HG02763 (cell line): ENCODE results near the gene SLC6A1.

ENCODE experiments used
- ATAC-seq: cut with Tn5 transposase; IDR thresholded peaks from one replicate; pipeline ENCODE4 v1.9.1; 2021; ENCODE audit warnings: mild to moderate bottlenecking, moderate library complexity; ENCODE audit not compliant: unreplicated experiment

SLC6A1 gene

DNA sequence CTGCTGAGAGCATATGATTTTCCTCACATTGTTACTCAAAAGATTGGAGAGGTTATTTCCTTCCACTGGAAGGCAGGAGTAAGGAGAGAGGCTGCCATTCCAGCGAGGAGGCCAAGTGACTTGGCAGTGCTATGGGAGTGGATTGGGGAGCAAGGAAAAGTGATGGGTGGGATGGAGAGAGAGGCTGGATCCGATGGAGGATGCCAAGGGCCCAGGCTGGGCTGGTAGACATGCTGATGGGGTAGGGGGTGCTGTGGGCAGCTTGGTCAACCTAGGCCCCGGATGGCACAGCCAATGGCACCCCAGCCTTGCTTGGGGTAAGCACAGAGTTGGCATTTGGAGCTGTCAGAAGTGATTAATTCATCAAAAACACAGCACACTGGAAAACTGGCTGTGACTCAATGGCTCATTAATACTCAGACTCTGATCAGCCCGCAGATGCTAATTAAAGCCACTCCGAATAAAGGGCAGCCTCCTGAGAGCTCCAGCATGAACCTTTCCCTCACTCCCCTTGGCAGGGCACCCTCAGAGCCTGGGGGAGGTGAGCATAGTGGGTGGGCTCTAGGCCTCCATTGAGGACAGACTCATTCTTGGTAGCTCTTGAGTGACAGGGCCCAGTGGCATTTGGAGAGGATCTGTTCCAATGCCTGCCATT lies 22.1 kb upstream of the SLC6A1 start:
- no peak for ATAC-seq

DNA sequence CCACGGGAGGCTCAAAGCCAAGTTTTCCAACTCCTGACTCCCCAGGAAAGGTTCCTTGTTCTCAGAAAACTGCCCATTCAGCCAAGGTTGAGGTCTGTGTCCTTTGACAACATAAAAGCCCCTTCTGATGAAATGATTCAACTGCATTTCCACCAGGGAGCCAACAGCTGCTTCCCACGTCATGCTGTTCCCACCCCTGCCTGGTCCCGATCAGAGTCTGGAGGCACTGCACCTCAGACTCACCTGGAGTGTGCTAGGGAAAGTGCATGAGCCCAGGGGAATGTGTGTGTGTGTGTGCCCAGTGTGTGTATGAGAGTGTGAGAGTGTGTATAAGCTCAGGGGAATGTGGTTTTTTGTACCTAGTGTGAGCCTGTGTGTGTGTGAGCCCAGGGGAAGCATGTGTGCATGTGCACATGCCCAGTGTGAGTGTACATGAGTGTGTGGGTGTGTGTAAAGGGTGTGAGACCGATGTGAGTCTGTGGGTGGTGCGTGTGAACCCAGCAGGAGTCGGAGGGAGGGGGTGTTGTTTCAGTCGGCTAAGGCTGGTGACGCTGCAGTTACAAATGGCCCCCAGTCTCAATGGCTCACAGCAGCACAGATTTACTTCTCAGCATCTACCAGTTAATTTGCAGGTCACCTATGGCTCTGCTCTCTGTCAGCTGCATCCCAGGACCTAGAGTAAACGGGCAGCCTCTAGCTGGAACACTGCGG lies 20.3 kb upstream of the SLC6A1 start:
- no peak for ATAC-seq

DNA sequence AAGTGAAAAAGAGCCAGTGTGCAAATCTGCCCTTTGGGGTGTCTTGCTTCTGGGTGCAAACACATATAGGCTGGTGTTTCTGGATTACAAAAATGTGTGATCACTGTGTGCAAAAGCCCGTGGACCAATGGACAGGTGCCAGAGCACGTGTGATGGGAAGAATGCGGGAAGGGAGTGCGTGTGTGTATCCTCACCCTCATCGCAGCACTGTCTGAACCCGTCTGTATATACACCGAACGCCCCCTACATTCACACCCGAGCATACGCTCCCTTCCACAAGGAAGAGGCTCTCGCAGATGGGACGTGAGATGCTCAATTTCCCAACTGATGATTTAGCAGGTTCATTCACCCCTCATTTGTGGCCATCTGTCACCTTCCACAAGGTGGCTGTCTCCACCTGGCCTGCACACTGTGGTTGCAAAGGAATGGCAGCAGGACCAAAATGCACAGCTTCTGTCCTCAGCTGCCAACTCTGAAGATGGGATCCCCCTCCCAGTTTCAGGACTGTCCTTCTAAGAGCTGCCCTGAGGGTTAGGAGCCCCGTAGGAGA lies 19.4 kb upstream of the SLC6A1 start:
- no peak for ATAC-seq

DNA sequence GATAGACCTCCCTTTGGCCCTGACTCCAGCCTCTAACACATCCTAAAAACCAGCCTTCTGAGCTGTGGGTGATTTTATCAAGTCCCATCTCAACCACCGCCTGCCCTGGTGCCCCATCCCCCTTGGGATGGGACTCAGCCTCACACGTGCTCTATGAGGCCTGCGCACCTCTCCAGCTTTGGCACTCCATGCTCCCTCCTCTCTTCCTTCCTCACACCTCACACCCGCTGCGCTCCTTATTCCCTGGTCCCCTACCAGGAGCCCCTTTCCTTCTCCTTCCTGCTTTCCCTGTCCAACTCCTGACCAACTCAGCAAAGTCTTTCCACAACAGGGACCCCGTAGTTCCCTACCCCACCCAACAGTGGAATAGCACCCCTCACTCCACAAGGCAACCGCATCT lies 18.4 kb upstream of the SLC6A1 start:
- no peak for ATAC-seq

DNA sequence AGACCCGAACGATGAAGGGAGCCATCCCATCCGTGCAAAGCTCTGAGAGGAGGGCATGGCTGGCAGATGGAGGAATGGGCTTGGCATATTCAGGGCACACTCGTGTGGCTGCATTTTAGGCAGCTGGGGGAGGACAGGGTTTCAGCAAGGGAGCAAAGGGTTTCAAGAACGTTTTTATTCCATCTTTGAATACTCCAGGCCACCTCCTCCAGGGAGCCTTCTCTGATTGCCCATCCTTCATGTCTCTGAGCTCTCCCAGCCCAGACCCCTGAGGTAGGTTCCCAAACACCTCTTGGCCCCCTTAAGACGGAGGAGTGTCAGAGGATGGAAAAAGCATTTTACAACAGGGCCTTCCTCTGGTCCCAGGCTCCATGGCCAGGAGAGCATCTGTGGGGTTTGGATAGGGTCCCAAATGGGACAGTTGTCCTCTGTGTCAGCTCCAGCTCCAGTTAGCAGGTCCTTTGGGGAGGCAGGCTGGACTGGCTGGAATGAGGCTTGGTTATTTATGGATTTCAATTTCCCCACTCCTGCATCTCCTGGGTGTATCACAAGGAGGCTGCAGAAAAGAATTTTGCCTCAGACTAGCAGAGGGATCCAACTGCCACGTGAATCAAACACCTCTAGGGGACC lies 17.7 kb upstream of the SLC6A1 start:
- no peak for ATAC-seq

DNA sequence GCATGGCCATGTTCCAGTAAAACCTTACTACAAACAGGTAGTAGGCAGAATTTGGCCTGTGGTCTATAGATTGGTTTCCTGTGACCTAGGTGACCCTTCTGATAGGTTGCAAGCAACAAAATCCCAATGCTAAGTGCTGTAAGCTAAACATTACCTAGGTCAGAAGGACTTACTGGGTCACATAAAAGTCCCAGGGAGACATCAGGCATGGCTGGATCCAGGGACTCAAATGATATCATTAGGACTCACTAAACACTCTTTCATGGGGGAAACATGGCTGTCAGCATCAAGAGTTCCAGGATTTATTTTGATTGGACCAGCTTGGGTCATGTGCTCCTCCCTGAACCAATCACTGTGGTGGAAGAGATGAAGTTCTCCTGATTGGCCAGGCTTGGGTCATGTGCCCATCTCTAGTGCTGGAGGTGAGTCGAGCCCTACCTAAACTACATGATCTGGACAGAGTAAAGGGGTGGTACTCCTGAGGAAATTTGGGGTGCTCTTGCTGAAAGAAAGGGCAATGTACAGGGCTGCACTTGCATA lies 16.8 kb upstream of the SLC6A1 start:
- no peak for ATAC-seq

DNA sequence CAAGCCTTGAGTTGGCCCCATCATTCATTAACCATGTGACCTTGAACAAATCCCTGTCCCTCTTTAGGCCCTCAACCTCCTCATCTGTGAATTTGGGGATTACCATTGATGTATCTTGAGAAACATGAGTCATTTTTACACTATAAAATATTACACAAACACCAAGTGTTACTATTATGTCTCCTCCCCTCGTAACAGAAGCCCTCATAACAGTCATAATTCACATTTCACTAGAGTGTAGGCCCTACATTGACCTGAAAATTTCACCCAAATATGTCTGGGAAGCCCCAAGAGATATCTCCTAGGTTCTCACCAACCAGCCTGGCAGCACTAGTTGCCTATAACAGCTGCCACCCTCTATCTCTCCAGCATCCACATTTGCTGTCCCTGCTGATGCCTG lies 15.8 kb upstream of the SLC6A1 start:
- ATAC-seq, result no peak

DNA sequence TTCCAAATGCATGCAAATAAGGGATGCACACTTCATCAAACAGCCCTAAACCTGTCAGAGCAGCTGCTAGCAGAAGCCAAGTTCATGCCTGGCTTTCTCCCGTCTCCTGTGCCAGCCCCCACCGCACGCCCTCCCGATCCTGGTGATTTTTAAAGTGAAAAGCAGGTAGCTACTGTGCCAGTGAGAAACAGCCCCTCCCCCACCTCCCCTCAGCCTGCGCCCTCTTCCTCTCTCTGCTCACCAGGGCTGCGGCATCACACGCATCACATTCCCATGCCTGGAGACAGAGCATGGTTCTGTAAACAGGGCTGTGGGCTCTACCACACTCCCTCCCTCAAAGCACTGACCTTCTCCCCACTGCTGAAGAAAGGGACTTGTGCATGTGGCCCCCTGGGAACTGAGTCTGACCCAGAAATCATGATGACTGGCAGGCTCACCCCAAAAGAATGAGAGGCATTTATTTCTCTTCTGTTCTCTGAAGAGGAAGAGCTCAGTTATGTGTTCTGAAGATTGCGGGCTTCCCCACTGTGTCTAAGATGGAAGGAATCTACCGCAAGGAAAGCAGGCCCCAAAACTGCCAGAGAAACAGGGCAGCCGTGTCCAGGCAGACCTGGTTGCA lies 14.5 kb upstream of the SLC6A1 start:
- no peak for ATAC-seq

DNA sequence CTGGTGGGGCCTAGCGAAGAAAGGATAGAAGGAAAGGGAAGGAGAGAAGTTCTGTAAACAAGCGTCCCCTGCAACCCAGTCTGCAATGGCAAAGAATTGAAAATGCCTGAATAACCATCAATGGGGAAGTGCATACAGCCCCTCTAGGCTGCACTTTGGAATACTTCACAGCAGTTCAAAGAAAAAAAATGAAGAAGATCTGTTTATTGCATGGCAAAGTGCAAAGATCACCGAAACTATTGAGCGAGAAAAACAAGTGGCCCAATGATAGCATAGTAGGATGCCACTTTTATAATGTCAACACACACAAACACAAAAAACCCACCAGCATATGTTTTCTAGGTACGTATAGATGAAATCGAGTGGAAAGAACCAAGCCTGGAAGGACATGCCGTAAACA lies 13.6 kb upstream of the SLC6A1 start:
- ATAC-seq, result no peak

DNA sequence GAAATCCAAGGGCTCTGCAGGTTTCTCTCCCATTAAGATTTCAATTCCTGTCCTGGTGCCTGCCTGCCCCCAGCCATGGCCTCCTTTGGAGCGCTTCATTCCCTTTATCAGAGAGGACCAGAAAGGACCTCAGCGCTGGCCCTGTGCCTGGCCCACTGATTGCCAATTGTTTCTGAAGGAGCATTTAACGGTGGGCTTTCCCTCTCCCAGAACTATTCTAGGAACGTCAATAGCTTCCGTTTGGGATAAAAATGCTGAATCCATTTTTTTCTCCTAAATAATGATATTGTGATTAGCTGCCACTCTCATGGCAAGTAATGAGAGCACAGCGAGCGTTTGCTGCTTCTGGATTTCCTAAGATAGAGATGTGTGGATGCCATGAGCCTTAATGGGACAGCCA lies 12.2 kb upstream of the SLC6A1 start:
- no peak for ATAC-seq

DNA sequence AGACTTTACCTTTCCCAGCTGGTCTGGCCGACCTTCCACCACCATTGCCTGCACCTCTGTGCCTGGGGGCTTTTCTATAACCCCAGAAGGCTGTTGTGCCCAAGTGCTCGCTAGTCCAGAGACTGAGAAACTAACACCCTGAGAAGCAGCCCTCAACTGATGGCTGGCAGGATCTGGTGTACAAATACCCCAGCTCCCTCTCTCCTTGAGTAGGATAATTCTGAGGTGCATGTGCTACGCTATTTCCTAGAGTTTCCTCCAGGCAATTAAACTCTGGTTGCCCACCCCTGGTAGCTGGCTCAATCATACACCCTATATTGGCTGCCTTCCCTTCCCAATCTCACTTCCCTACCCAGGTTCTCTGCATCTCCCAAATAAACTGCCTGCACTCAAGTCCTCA lies 11.5 kb upstream of the SLC6A1 start:
- ATAC-seq, result no peak

DNA sequence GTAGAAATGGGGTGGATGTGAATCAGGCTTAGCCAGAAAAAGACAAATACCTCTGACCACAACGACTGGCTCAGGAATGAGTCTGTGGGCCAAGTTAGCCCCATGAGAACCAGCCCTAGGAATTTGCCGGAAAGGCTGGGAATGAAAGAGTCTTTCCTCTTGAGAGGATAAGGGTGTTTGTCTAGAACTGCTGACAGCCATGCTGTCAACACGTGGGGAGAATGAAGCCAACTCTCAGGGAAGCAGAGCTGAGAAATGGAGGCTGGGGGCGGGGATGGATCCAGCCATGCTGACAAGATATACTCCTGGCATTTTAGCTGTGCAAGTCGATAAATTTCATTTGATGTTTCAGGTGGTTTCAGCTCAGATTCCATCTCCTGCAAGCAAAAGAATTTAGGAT lies 10.6 kb upstream of the SLC6A1 start:
- ATAC-seq, result no peak

DNA sequence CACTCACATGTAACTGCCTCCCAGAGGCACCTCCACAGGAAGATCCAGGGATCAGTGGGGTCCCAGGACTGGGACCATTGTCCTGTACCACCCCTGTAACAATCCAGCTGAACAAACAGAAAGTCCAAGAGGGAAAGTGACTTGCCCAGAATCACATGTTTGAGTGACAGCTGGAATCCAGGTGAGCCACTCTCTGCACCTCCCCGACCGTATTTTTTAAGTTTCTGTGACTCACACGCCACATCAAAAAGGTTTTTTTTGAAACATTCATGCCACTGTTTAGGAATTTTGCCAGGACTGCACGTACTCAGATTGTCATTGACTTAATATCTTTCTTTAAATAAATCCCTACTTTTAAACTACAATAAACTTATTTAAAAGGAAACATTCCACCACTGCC lies 9.8 kb upstream of the SLC6A1 start:
- no peak for ATAC-seq

DNA sequence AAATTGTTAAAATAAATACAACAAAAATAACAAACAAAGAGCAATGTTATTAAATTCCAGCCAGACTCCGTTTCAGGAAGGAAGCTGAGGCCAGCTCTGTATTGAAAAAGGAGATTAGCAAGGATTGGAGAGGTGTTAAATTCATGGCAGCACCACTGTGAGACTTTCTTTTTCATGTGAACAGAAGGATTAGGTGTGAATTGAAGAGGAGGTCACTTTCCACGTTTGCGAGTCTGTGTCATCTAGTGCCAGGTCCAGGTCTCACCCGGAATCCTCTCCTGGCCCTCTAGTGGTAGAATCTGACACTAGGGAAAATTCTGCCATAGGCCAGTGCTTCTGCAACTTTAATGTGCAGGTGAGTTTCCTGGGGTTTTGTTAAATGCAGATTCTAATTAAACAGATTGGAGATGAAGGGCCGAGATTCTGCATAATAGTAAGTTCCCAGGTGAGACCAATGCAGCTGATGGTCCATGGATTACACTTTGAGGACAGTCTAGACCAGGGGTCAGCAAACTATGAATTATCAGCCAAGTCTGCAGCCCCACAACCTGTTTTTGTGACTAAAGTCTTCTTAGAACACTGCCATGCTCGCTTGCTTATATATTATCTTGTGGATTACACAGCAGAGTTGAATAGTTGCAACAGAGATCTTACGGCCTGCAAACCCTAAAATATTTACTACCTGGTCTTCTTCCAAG lies 9.2 kb upstream of the SLC6A1 start:
- ATAC-seq, result no peak

DNA sequence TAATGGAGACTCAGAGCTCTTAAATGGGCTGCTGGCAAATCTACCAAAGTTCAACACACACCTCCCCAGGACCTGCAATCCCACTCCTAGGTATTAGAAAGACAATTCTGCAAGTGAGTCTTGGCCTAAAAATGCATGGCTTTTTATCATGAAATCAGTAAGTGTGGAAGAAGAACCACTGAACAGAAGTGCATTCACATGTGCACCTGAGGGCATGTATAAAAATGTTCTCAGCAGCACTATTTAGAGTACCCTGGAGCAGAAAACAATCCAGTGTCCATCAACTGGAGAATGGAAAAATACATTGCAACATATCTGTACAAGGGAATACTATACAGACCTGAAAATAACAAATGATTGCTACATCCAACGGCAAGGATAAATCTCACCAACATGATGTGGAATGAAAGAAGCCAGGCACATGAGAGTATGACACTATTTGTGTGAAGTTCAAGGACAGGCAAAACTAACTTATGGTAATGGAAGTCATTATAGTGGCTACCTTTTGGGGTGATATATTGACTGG lies 8.1 kb upstream of the SLC6A1 start:
- no peak for ATAC-seq

DNA sequence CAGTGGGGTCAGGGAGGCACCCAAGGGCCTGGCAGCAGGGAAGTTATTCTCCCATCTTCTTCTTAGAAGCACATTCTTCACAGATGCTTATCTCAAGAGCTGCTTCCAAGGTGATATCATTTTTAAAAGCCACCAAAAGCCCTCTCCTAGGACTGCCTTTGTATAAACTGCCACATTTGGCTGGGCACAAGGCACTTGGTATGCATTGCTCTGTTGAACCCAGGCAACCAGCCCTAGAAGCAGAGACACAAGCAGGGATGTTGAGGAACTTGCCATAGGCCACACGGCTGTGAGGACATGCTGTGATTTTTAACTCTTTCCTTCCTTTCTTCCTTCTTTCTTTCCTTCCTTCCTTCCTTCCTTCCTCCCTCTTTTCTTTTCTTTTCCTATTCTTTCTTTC lies 7.4 kb upstream of the SLC6A1 start:
- ATAC-seq, result no peak

DNA sequence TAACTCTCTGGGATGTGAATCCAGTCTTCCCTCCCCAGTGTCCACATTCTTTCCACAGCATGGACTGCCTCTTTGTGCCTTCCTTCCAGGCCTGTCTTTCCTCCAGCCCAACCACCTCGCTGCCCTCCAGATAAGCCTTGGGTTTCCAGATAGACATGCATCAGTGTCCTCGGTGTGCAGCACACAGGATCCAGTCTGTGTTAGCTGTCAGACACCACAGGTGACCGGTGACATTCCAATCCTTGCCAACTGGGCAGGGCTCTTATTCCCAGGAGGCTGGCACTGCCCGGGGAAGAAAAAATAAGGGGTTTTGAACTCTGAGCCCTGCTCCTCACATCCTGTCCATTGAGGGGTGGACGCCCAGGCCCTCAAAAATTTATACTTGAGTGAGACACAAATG lies 6.0 kb upstream of the SLC6A1 start:
- no peak for ATAC-seq

DNA sequence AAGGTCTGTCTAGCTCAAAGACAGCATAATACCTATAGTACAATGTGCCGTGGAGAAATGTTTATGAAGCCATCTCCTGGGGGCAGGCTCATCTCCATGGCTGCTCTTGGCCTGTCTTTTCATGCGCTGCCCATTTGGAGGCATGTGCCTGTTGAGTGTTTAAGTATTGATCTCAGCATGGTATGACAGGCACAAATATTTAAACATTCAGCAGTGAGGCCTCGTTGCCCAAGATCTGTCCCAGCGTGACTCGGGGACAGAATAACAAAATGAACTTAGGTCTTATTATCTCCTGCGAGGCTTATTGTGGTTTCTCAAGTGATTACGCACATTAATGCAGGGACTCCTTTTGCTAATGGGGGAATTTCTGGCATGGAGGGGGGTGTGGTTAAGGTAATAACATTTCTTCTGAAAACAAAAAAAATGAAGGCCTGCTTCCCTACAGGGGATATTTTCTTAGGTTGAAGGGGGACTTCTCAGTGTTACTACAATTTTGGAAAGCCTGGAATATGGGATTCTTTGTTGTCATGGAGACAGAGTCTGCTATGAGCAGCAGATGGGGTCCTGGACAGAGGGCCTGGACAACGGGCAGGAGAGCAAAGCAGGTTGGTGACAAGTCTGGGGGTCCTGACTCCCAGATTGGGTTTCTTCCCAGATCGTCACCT lies 4.4 kb upstream of the SLC6A1 start:
- ATAC-seq, result no peak

DNA sequence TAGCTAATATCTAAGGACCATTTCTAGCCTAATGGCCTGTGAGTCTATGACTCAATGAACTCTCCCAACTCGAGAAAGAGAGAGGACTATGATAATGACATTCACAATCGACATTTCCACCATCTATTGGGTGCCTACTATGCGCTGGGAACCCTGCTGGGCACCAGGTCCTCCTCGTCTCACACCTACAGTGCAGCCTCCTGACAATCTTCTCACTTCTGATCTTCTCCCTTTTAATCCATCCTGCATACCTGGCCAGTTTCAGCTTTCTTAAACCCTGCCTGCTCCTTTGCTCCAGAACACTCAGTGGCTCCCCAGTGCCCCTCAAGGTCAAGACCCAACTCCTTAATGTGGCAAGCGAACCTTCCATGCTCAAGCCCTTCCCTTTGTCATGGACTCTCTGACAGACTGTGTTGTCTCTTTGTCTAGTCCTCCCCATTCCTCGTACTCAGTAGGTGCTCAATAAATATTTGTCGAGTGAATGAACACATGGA lies 3.5 kb upstream of the SLC6A1 start:
- ATAC-seq, result no peak
